Stimulated activated CD8-positive, alpha-beta memory T cell treated with anti-CD3 and anti-CD28 coated beads, Interleukin-12 subunit alpha, Interleukin-12 subunit beta, amount 100 ng/mL, for 24 hours (primary cell): ENCODE data around the gene SMCO1.
"Not testable (repeated sequence)": the region's sequence is repeated elsewhere in the genome, so short reads cannot be mapped to it uniquely, and the experiment has no call there.

Source experiments
- DNase-seq: peaks from one replicate; pipeline ENCODE4 v3.0.0-alpha.2; 2020; ENCODE audit errors: extremely low read depth

The SMCO1 gene, protein sequence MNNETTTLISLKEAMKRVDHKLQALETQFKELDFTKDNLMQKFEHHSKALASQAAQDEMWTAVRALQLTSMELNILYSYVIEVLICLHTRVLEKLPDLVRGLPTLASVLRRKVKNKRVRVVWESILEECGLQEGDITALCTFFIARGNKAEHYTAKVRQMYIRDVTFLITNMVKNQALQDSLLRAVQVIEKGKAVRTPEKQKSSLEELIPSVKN

GRCh38 chr3:196514913-196515621, at the start of gene SMCO1:
SMCO1 (minus strand) TSS chr3:196515346; CDS start chr3:196515209, 137 bp downstream.
- DNase-seq: no peak

GRCh38 chr3:196563721-196564225, 48.6 kb upstream of the SMCO1 start:
- DNase-seq: no peak

DNA sequence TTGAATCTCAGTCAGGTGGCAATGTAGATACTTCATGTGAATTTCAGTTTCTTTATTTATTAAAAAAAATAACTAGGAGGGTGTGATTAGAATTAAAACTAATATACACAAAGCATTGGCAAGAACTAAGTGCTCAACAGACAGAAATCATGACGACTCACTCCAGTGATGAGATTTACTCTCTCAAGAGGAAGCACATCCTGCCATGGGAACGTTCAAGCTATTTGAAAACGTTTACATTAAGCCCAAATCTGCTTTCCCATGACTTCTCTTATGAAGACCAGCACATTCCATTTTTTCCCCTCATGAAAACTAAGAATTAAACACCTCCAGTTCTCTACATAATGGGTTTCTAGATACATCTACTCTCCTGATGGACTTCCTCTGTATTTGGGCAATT, 44.7 kb upstream of the SMCO1 start:
- no peak for DNase-seq

- no peak for DNase-seq
Measured at GRCh38 chr3:196558476-196558875, 43.3 kb upstream of the SMCO1 start.

DNA sequence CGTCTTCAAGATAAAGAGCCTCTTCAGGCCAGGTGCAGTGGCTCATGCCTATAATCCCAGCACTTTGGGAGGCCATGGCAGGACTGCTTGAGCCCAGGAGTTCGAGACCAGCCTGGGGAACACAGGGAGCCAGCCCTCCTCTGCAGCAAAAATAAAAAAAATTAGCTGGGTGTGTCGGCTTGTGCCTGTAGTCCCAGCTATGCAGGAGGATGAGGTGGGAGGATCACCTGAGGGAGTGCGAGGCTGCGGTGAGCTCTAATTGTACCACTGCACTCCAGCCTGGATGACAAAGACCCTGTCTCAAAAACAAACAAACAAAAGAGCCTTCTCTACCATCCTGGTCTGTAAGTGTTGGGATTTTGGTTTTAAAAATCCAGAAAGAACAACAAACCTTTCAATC, 42.1 kb upstream of the SMCO1 start:
- DNase-seq: no peak

DNA sequence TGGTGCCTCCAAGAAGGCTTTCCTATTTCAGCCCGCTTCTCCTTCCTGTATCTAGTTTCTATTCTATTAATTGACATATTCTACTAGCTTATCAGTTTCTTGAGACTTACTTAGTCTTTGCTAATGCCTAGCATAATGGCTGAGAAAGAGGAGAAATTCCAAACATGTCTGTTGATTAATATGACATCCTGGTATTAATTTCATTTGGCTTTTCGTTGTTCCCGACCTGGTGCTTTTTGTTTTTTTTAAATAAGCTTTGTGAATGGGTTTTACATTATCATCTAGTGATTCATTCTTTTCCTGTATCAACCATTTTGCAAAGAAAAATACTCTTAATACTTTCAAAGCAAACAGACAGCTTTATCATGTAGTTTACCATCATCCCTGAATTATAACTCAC, 40.1 kb upstream of the SMCO1 start:
- DNase-seq: no peak

DNA sequence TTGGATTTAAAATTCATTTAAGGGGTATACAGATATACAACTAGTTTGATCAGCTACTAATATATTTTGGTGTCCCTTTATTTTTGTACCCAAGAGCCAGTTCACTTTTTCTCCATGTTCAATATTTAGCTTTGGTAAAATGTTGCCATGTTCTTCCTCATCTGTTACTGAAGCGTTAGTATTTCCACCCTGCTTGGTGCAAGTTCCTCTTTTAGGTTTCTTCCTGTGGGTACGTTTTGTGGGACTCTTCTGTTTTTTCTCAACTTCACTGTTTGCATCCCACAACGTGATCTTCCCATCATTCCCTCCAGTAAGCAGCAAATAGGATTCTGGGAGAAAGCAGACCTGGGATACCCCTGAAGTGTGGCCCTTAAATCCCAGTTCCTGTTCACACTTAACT, 39.1 kb upstream of the SMCO1 start:
- no peak for DNase-seq

DNA sequence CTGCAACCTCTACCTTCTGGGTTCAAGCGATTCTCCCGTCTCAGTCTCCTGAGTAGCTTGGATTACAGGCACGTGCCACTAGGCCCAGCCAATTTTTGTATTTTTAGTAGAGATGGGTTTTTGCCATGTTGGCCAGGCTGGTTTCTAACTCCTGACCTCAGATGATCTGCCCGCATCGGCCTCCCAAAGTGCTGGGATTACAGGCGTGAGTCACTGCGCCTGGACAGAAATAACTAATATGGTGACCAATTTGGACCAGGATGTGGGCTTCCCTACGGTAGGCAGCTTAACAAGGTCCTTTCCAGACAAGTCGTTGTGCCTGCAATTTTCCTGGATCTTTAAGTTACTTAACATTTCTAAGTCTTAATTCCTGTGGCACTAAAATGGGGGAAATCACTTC, 38.4 kb upstream of the SMCO1 start:
- no peak for DNase-seq

- DNase-seq: no peak
Measured at GRCh38 chr3:196552253-196552652, 37.1 kb upstream of the SMCO1 start.

DNA sequence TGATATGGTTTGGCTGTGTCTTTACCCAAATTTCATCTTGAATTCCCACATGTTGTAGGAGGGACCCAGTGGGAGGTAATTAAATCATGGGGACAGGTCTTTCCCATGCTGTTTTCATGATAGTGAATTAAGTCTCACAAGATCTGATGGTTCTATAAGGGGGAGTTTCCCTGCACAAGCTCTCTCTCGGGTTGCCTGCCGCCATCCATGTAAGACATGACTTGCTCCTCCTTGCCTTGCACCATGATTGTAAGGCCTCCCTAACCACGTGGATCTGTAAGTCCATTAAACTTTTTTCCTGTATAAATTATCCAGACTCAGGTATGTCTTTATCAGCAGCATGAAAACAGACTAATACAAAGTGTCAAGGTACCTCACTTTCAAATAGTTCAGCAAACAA, 35.0 kb upstream of the SMCO1 start:
- not testable (repeated sequence) for DNase-seq

GRCh38 chr3:196549312-196549711, 34.2 kb upstream of the SMCO1 start:
- not testable (repeated sequence) for DNase-seq

DNA sequence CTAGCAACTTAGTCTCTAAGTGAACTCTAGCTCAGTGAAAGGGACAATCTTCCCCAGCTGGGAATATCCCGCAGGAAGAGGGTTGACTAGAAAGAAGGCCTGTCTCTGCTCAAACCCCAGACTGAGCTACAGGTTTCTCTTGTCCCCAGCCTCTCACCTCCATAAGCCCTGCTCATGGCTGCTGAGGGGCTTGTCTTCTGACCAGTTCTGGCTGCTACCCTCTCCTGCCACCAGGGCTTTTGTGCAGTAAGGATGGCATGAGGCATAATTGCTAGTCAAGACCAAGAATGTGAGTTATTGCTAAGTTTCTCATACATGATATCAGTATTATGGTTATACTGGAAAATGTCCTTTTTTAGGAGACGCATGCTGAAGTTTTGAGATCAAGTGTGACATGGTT, 31.9 kb upstream of the SMCO1 start:
- DNase-seq: no peak

DNA sequence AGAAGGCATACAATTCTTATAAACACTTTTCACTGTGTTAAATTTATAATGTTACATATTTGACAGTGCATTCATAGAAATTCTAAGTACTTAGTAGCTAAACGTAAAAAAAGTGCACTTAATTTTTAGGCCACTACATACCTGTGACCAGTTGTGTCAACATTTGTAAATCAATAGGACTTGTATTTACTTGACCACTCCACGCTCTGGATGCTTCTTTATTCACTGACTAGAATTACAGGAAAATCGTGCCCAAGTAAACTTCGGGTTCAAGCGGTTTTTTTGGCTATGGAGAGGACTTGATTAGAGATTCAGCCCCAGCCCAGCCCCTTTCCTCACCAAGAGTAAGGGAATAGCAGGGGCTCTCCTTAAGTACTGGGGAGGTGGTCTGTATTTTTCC, 31.4 kb upstream of the SMCO1 start:
- no peak for DNase-seq

GRCh38 chr3:196544491-196544992, 29.4 kb upstream of the SMCO1 start:
- DNase-seq: no peak

DNA sequence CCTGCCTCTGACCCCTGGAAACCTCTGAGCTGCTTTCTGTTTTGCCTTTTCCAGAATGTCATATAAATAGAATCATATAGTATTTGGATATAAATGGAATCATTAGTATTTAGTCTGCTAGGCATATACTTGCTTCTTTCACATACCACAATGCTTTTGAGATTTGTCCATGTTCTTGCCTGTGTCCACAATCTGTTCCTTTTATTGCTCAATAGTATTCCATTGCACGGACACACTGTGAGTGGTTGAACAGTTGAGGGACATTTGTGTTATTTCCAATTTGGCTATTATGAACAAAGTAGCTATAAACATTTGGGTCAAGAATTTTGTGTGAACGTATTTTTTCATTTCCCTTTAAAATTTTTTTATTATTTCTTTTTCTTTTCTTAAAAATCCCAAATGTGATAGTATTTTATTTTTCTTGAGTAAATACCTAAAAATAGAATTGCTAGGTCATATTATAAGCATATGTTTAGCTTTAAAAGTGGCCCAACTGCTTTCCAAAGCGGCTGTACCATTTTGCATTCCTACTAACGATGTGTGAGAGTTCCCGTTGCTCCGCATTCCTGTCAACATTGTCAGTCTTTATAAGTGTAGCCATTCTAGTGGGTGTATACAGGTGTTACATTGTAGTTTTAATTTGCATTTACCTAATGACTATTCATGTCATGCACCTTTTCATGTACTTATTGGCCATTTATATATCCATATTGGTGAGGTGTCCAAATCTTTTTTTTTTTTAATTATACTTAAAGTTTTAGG, 26.7 kb upstream of the SMCO1 start:
- no peak for DNase-seq

- peak; percentile 24 for DNase-seq
Measured at GRCh38 chr3:196537319-196537984, 22.3 kb upstream of the SMCO1 start.

DNA sequence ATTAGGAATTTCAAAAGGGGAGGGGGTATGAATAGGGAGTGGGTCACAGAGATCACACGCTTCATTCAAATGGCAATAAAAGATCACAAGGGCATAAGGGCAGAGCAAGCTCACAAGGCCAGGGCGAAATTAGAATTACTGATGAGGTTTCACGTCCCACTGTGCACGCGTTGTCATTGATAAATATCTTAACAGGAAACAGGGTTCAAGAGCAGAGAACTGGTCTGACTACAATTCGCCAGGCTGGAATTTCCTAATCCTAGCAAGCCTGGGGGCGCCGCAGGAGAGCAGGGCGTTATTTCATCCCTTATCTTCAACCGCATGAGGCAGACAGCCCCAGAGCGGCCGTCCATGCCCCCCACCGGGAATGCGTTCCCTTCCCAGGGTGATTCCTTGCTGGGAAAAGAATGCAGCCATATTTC, 18.1 kb upstream of the SMCO1 start:
- DNase-seq: no peak

DNA sequence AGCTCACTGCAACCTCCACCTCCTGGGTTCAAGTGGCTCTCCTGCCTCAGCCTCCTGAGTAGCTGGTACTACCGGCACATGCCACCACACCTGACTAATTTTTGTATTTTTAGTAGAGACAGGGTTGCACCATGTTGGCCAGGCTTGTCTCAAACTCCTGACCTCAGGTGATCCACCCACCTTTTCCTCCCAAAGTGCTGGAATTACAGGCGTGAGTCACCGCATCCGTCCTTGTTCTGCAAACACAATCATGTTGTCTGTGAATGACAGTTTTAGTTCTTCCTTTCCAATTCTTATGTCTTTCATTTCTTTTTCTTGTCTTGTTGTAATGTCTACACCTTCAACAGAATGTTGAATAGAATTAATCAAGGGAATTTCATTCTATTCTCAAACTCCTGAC, 16.3 kb upstream of the SMCO1 start:
- no peak for DNase-seq

GRCh38 chr3:196528639-196529233, 13.6 kb upstream of the SMCO1 start:
- peak; percentile 65 for DNase-seq

DNA sequence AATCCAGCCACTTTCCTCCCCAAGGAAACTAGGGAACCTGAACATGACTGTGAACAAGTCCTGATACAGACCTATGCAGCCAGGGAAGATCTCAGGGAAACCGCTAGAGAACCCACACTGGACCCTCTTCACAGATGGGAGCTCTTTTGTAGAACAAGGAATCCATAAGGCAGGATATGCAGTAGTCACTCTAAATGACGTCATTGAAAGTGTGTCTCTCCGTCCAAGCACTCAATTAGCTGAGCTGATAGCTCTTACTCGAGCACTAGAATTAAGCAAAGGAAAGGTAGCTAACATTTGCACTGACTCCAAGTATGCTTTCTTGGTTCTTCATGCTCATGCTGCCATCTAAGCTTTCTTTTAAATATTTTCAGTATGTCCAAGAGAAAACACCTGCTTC, 10.0 kb upstream of the SMCO1 start:
- DNase-seq: no peak

GRCh38 chr3:196524527-196524926, 9.4 kb upstream of the SMCO1 start:
- no peak for DNase-seq

- DNase-seq: no peak
Measured at GRCh38 chr3:196523841-196524240, 8.7 kb upstream of the SMCO1 start.
